ENCODE measurements around the gene TTLL7.

- TF ChIP-seq CTCF (IDR thresholded peaks at IDR 0.05) = no peak
- TF ChIP-seq POLR2A (IDR thresholded peaks at IDR 0.05) = no peak
These were observed 32.9 kb upstream of the TTLL7 start for GRCh38 chr1:84031802-84032327.

Measured in tibial nerve (tissue), 3 donors.